ENCODE results near the gene RGS18. TPM values are rescaled to one million over a fixed set of nuclear protein-coding genes. Genes with fewer than 3 reads are reported as not detected.

Gene RGS18
- total and polyA plus RNA-seq, 2 of the 4 experiments (the other 2 are of a cell fraction), result 0.09 to 0.18 TPM

- no peak for TF ChIP-seq NFE2L2 (IDR thresholded peaks at IDR 0.05; ENCODE audit: low read depth, low read length)
Measured at GRCh38 chr1:192167911-192168700, 9.8 kb downstream of the RGS18 start (continued).

GRCh38 chr1:192168964-192169363 is 10.7 kb downstream of the RGS18 start:
- H3K14ac ChIP-seq (replicated peaks; ENCODE audit: low read depth, low read length), result no peak overlapping the region
- H3K4me1 ChIP-seq (ENCODE audit: control insufficient read depth, insufficient read depth, low read length), result peaks cover 2% of the 10 kb centered on the region; the same call in 1 of the 2 replicates
- H3K23ac ChIP-seq (ENCODE audit: low read depth, low read length), result no peak overlapping the region
- ATAC-seq (ENCODE audit: low read depth), result no peak
- no peak overlapping the region for H2BK5ac ChIP-seq (ENCODE audit: low read depth, low read length, poor library complexity, severe bottlenecking)
- H3K36me3 ChIP-seq (ENCODE audit: control insufficient read depth, insufficient read depth, low read length), result no peaks in the 10 kb centered on the region
- H3K18ac ChIP-seq (ENCODE audit: low read depth, low read length), result no peak overlapping the region
- no peak overlapping the region for H3K4me2 ChIP-seq (ENCODE audit: low read depth, low read length)
- H3K9me1 ChIP-seq (ENCODE audit: insufficient read depth, low read length), result peaks cover 4% of the 10 kb centered on the region
- no peak overlapping the region for H3K27ac ChIP-seq (ENCODE audit: insufficient read depth, low read length)
- intact Hi-C loops (cut with micrococcal nuclease) (no loop called here), in situ Hi-C loops (cut with MboI; ENCODE audit: low sequenced_read_pairs) (no loop called here), dilution Hi-C loops (cut with HindIII; ENCODE audit: low sequenced_read_pairs, unreplicated experiment) (no loop called here)
- H2BK15ac ChIP-seq (ENCODE audit: low read depth, low read length), result no peak overlapping the region
- 0 out of 2 replicates have a peak, but pooled peaks have one; percentile 31 for TF ChIP-seq MAFK (IDR thresholded peaks at IDR 0.05; ENCODE audit: low read depth, low read length)
- TF ChIP-seq BHLHE40 (IDR thresholded peaks at IDR 0.05; ENCODE audit: low read depth, low read length), result no peak
- no peak overlapping the region for H4K8ac ChIP-seq (ENCODE audit: low read depth in 2 of 2, low read length in 2 of 2)
- H3K9ac ChIP-seq (ENCODE audit: low read depth, low read length), result no peak overlapping the region
- CTCF ChIA-PET, result no interaction called here
- no peak overlapping the region for H3K4me3 ChIP-seq (ENCODE audit: insufficient read depth, low read depth, low read length)
- H4K5ac ChIP-seq (ENCODE audit: low read depth, low read length), result no peak overlapping the region
- H3K79me1 ChIP-seq (ENCODE audit: low read depth in 1 of 2, low read length in 2 of 2), result no peaks in the 10 kb centered on the region
- no peaks in the 10 kb centered on the region for H3K9me3 ChIP-seq (ENCODE audit: control insufficient read depth, insufficient read depth, low read length)
- no CpG with 5 or more reads among the region's 4 CpGs for WGBS, 2 experiments (ENCODE audit: extremely low coverage in 2 of 2, insufficient read length in 1 of 2)
- no peaks in the 10 kb centered on the region for H4K20me1 ChIP-seq (ENCODE audit: insufficient read depth, low read length)
- H2BK20ac ChIP-seq (ENCODE audit: low read depth, low read length), result no peak overlapping the region
- no peak overlapping the region for H4K91ac ChIP-seq (ENCODE audit: insufficient read depth, low read depth, low read length)
- no peaks in the 10 kb centered on the region for H3K27me3 ChIP-seq (ENCODE audit: control insufficient read depth, insufficient read depth, low read length)
- no peak overlapping the region for H2BK120ac ChIP-seq (ENCODE audit: low read depth, low read length)
- H2AK9ac ChIP-seq (replicated peaks; ENCODE audit: low read depth, low read length, poor library complexity), result no peak overlapping the region
- H3K4ac ChIP-seq (ENCODE audit: low read depth, low read length), result no peak overlapping the region
- BruUV-seq (replicated peaks), result no TSS peak
- H2AK5ac ChIP-seq (ENCODE audit: low read depth, low read length), result no peak overlapping the region
- POLR2A ChIA-PET (ENCODE audit: unreplicated experiment), result no interaction called here
- DNase-seq, result no peak
- H2AFZ ChIP-seq (replicated peaks; ENCODE audit: low read length, poor library complexity), result no peak overlapping the region
- H3K56ac ChIP-seq (ENCODE audit: extremely low read depth, insufficient read depth, low read length), result no peak overlapping the region

All from IMR-90 (cell line).